NCI-H526 (cell line): ENCODE results near the gene ZNF385A.
A peak's percentile ranks its signal among the peaks of the same experiment; 100 is the strongest.
"Not testable (repeated sequence)": the region's sequence is repeated elsewhere in the genome, so short reads cannot be mapped to it uniquely, and the experiment has no call there.

Experiments used
- DNase-seq, 2 experiments: peaks; one replicate each; lab custom pipeline; 2025; lab: John Stamatoyannopoulos, UW

ZNF385A gene

DNA sequence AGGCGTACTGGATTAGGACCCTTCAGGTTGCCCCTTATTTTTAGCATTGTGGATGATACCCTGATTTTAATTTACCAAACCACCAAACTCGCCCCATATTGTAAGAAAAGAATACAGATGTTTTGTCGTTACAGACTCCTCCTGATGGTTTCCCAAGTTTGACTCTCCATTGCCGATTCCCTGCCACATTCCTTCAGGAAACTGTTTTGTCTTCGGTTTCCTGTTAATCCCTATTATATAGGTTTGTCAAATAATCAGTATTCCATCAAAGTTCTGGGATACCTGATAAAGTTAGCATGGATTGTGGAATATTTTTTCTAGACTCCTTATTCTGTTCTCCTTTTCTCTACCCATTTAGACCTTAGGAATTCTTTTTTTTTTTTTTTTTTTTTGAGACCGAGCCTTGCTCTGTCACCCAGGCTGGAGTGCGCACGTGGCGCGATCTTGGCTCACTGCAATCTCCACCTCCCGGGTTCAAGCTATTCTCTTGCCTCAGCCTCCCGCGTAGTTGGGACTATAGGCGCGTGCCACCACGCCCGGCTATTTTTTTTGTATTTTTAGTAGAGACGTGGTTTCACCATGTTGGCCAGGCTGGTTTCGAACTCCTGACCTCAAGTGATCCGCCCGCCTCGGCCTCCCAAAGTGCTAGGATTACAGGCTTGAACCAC lies 59.0 kb downstream of the ZNF385A start:
- not testable (repeated sequence) for DNase-seq

DNA sequence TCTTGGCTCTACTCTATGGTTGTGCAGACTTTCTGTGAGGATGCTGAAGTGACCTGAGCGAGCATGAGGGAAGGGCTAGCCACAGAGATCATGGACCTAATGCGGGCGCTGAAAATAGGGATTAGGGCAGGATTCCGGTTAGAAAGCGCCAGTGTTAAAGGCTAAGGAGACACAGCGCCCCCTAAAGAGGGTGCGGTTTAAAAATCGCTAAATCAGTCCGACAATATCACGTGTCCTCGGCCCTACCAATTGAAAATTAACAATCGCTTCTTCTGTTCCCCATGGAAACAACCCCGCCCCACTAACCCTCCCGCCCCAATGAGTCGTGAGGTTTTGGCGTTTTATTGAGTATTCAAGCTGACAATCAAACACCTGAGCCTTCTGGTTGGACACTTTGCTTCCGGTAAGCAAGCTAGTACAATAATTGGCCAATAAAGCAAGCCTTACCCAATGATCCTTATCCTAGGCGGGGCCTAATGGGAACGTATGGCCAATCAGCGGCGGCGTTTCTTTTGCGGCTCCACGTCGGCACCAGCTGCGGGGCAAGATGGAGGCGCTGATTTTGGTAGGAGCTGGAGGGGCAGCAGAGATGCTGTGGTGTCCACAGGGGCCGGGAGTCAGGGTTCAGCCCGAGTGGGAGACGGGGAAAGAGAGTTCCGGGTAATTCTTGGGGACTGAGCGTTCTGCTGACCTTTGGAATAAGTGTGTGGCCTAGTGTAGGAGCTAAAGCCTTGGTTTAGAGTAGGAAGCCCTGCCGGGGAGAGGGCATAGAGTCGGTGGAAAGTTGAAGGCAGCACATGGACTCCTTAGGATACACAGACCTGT lies 59.7 kb downstream of the ZNF385A start, which contains the start of gene COPZ1:
Gene COPZ1 (plus strand): TSS at position 515 of the 825 bp plus-strand sequence. CDS start 33 bp downstream, at position 548.
- DNase-seq, result peak; percentile 99 to 100

DNA sequence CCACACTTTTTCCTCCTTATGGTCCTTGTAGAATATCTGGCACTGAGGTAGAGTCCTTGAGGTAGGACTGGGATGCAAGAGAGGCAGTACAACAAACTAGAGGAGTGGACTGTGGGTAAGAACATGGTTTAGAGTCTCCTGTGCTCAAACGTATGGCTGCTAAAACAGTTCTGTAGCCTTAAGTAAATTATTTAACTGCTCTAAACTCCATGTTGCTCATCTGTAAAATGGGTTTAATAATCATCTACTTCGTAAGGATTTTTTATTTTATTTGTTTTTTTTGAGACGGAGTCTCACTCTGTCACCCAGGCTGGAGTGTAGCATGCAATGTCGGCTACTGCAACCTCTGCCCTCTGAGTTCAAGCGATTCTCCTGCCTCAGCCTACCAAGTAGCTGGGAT lies 63.2 kb downstream of the ZNF385A start:
- no peak for DNase-seq
